Measurements from ENCODE around the gene TOM1L1. TPM values are rescaled to one million over a fixed set of nuclear protein-coding genes. Genes with fewer than 3 reads are reported as not detected.
A peak's percentile ranks its signal among the peaks of the same experiment; 100 is the strongest.

TOM1L1 gene
- polyA plus RNA-seq, 1 experiment, result 37.8 TPM

DNA sequence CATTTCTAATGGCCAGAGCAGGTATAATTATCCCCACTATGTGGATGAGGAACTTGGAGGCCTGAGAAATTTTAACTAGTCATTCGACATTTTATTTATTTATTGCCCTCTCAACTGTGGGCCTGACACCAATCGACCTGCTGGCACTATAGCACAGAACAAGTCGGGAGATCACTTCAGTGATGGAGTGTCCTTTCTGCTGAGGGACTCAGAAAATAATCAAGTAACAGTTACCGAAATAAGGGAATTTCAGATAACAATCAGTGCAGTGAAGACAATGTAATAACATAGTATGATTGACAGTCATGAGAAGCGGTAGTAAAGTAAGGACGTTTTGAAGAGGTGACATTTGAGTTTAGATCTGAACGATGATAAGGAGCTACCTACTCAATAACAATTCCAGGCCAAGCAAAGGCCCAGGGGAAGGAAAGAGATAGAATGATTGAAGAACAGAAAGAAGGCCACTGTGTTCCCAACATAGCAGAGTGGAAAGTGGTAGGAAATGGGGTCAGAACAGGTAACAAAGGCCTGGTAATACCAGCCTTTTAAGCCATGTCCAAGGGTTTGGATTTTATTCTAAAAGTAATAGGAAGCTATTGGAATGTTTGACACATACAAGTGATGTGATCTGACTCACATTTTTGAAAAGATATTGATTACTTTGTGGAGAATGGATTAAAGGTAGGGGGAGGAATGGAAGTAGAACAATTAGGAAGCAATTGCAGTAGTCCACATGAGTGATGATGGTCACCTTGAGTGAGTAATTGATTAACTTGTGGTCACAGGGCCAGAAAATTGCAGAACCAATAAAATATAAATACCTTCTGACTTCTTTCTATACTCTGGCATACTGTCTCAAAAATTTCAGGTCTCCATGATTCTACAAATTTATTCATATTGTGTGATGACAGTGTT is 69.3 kb downstream of the TOM1L1 start:
- H3K27ac ChIP-seq (ENCODE audit: low read depth, low read length), result no peak overlapping the region
- TF ChIP-seq, protein P1, sequence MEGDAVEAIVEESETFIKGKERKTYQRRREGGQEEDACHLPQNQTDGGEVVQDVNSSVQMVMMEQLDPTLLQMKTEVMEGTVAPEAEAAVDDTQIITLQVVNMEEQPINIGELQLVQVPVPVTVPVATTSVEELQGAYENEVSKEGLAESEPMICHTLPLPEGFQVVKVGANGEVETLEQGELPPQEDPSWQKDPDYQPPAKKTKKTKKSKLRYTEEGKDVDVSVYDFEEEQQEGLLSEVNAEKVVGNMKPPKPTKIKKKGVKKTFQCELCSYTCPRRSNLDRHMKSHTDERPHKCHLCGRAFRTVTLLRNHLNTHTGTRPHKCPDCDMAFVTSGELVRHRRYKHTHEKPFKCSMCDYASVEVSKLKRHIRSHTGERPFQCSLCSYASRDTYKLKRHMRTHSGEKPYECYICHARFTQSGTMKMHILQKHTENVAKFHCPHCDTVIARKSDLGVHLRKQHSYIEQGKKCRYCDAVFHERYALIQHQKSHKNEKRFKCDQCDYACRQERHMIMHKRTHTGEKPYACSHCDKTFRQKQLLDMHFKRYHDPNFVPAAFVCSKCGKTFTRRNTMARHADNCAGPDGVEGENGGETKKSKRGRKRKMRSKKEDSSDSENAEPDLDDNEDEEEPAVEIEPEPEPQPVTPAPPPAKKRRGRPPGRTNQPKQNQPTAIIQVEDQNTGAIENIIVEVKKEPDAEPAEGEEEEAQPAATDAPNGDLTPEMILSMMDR (IDR thresholded peaks at IDR 0.05; ENCODE audit: low read depth, low read length), result no peak
- no peak for DNase-seq (ENCODE audit: low read depth, low spot score)
- H3K4me3 ChIP-seq (ENCODE audit: low read depth, low read length), result peak overlapping the region; percentile 91
- no peaks in the 10 kb centered on the region; the same call in 1 of the 2 replicates for H3K9me3 ChIP-seq (ENCODE audit: control insufficient read depth, insufficient read depth, low read length)
- ChIA-PET CTCF (interaction anchor here (1.1 to 3.3 kb wide), 3 partner anchors 10 to 556 kb away, joined by 3 to 22 read pairs (median 4); no protein-coding TSS in a partner anchor), POLR2A (interaction anchor here (0.6 kb wide), 1 partner anchor 65 kb away, joined by 6 read pairs; no protein-coding TSS in a partner anchor)
- H3K27me3 ChIP-seq (ENCODE audit: control insufficient read depth, insufficient read depth, low read length), result no peaks in the 10 kb centered on the region

DNA sequence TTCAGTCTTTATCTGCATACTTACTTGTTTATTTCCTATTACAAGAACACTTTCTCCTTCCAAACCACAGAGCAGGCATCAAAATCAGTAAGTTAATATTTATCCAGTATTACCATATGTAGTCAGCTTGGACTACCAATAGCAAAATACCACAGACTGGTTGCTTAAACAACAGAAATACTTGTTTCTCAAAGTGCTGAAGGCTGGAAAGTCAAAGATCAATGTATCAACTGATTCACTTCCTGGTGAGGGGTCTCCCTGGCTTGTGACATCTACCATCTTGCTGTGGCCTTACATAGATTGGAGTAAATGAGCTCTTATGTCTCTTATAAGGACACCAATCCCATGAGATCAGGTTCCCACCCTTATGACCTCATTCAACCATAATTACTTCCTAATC is 70.5 kb downstream of the TOM1L1 start:
- Histone ChIP-seq H3K27me3 (ENCODE audit: control insufficient read depth, insufficient read depth, low read length) (no peaks in the 10 kb centered on the region), H3K4me3 (ENCODE audit: low read depth, low read length) (no peak overlapping the region), H3K9me3 (ENCODE audit: control insufficient read depth, insufficient read depth, low read length) (no peaks in the 10 kb centered on the region; the same call in 1 of the 2 replicates), H3K27ac (ENCODE audit: low read depth, low read length) (no peak overlapping the region)
- no peak for DNase-seq (ENCODE audit: low read depth, low spot score)
- CTCF ChIA-PET, result interaction anchor here (1.4 to 3.3 kb wide), 2 partner anchors 21 to 555 kb away, joined by 3 to 22 read pairs; no protein-coding TSS in a partner anchor
- POLR2A ChIA-PET, result no interaction called here
- TF ChIP-seq, protein P1 (IDR thresholded peaks at IDR 0.05; ENCODE audit: low read depth, low read length), result no peak

DNA sequence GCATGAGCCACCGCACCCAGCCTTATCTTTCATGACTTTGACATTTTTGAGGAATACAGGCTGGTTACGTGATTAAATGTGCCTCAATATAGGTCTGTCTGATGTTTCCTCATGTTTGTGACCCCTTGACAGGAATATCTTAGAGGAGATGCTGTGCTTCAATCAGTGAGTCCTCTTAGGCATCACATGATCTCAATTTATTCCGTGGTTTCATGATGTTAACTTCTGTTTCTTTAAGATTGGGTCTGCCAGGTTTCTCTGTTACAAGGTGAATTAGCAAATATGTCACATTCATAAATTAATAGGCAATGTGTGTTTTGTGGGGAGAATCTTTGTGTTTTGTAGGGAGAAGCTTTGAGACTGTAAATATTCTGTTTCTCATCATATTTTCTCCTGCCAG is 71.2 kb downstream of the TOM1L1 start:
- ChIA-PET CTCF (interaction anchor here (0.6 to 3.3 kb wide), 3 partner anchors 20 to 766 kb away, joined by 3 to 31 read pairs (median 22); no protein-coding TSS in a partner anchor), POLR2A (no interaction called here)

DNA sequence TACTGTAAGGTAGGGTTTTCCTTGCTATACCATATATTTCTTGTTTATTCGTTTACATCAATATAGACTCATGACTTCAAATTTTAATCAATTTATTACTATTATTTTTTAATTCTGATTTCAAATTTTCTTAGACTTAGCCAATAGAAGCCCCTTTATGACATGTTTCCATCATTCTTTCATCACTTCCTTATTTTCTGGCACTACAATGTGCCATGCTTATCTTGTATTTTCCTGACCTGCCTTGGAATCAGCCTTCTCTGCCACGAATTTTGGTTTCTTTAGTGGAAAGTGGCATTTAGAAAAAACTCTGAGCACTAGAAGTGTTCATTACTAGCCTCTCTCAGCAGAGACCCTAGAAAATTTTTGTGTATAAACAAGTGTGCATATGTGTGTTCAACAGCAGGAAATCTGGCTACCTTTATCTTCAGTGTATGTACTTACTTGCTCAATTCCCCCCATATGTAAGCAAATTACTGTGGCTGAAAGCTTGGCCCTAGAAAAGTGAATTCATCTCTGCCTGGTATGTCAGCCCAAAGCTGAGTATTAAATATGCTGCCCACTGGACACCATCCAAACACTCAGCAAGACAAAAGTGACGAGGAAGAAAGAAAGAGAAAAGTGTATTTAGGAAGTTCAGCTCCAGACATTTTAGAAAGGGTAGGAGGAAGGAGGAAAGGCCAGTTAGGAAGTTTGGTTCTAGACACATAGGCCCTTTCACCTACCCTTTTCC is 71.9 kb downstream of the TOM1L1 start:
- ChIA-PET CTCF (interaction anchor here (0.6 to 2.5 kb wide), 2 partner anchors 21 to 765 kb away, joined by 3 to 31 read pairs; no protein-coding TSS in a partner anchor), POLR2A (no interaction called here)
- H3K27ac ChIP-seq (ENCODE audit: low read depth, low read length), result no peak overlapping the region
- TF ChIP-seq, protein P1 (IDR thresholded peaks at IDR 0.05; ENCODE audit: low read depth, low read length), result no peak
- no peak for DNase-seq (ENCODE audit: low read depth, low spot score)
- no peak overlapping the region for H3K4me3 ChIP-seq (ENCODE audit: low read depth, low read length)
- H3K27me3 ChIP-seq (ENCODE audit: control insufficient read depth, insufficient read depth, low read length), result no peaks in the 10 kb centered on the region
- no peaks in the 10 kb centered on the region; the same call in 1 of the 2 replicates for H3K9me3 ChIP-seq (ENCODE audit: control insufficient read depth, insufficient read depth, low read length)

More for the DNA sequence above, 71.2 kb downstream of the TOM1L1 start:
- TF ChIP-seq, protein P1 (IDR thresholded peaks at IDR 0.05; ENCODE audit: low read depth, low read length), result no peak
- H3K4me3 ChIP-seq (ENCODE audit: low read depth, low read length), result no peak overlapping the region
- no peaks in the 10 kb centered on the region; the same call in 1 of the 2 replicates for H3K9me3 ChIP-seq (ENCODE audit: control insufficient read depth, insufficient read depth, low read length)
- no peaks in the 10 kb centered on the region for H3K27me3 ChIP-seq (ENCODE audit: control insufficient read depth, insufficient read depth, low read length)
- H3K27ac ChIP-seq (ENCODE audit: low read depth, low read length), result no peak overlapping the region
- no peak for DNase-seq (ENCODE audit: low read depth, low spot score)
